ENCODE measurements around the gene SCT. TPM values are rescaled to one million over a fixed set of nuclear protein-coding genes. Genes with fewer than 3 reads are reported as not detected.

Gene SCT, protein sequence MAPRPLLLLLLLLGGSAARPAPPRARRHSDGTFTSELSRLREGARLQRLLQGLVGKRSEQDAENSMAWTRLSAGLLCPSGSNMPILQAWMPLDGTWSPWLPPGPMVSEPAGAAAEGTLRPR
- total RNA-seq (not detected), polyA plus RNA-seq (not detected)

- Histone ChIP-seq H3K27ac (ENCODE audit: low read depth in 1 of 2, low read length in 2 of 2) (no peak within 1 kb of the TSS), H3K9me3 (ENCODE audit: control insufficient read depth in 4 of 4, low read length in 3 of 4) (no peaks in the 10 kb centered on the region), H3K9ac (ENCODE audit: low read depth in 1 of 2, low read length in 2 of 2) (no peak within 1 kb of the TSS), H3K36me3 (ENCODE audit: control insufficient read depth in 4 of 4, insufficient read depth in 3 of 4, low read depth in 1 of 4, low read length in 3 of 4) (peaks cover 0 to 2% (median 0%) of the 10 kb centered on the region in 4 donors), H3K4me3 (ENCODE audit: low read depth in 1 of 3, low read length in 3 of 3) (no peak within 1 kb of the TSS), H3K27me3 (ENCODE audit: control insufficient read depth in 4 of 4, insufficient read depth in 4 of 4, low read length in 3 of 4) (no peaks in the 10 kb centered on the region), H3K4me1 (ENCODE audit: control insufficient read depth in 4 of 4, insufficient read depth in 4 of 4, low read length in 3 of 4) (peaks cover 4 to 21% (median 9%) of the 10 kb centered on the region in 4 donors)
- no peak for DNase-seq (ENCODE audit: low spot score)
- TF ChIP-seq REST (IDR thresholded peaks at IDR 0.05) (no peak), GABPA (IDR thresholded peaks at IDR 0.05 in 1 of 2, conservative IDR thresholded peaks at IDR 0.05 in 1 of 2) (no peak), YY1 (IDR thresholded peaks at IDR 0.05) (no peak), JUND (IDR thresholded peaks at IDR 0.05) (no peak), EGR1 (IDR thresholded peaks at IDR 0.05; ENCODE audit: low read depth in 2 of 2) (no peak), RAD21 (IDR thresholded peaks at IDR 0.05) (no peak), FOXA2 (IDR thresholded peaks at IDR 0.05) (no peak), FOXA1 (IDR thresholded peaks at IDR 0.05) (no peak), TAF1 (conservative IDR thresholded peaks at IDR 0.05) (no peak)
- TF ChIP-seq, protein P1, sequence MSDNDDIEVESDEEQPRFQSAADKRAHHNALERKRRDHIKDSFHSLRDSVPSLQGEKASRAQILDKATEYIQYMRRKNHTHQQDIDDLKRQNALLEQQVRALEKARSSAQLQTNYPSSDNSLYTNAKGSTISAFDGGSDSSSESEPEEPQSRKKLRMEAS (IDR thresholded peaks at IDR 0.05) = no peak
- WGBS = 41% methylated on average over 72 of the region's 72 CpGs
Observed at GRCh38 chr11:626475-627307, at the start of gene SCT. TSS of gene SCT (minus strand) at chr11:627181. CDS start at chr11:627143, 38 bp downstream.

DNA sequence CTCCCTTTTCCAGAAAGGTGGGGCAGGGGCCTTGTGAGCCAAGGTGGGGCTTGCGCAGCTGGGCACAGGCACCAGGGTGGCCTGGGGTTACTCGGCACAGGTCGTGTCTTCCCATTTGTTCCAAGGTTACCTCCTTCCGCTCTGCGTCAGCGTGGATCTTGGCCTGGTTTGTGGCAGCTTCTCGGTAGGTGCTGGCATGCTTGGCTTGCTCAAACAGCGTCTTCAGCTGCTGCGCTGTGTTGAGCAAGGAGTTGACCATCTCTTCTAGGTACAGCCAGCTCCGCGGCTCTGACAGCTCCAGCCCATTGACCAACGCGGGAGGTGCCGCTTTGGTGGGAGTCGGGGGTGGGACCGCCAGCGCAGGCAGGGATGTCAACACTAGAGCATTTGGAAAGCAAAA is 47.4 kb upstream of the SCT start:
- no peak for DNase-seq (ENCODE audit: low spot score)
- TF ChIP-seq HNF4G (IDR thresholded peaks at IDR 0.05) (no peak), YY1 (IDR thresholded peaks at IDR 0.05) (no peak)
- WGBS = 90% methylated on average over 17 of the region's 17 CpGs
- Histone ChIP-seq H3K4me3 (ENCODE audit: low read depth in 1 of 3, low read length in 3 of 3) (no peak overlapping the region), H3K36me3 (ENCODE audit: control insufficient read depth in 4 of 4, insufficient read depth in 3 of 4, low read depth in 1 of 4, low read length in 3 of 4) (peaks cover 15 to 33% (median 19%) of the 10 kb centered on the region in 4 donors), H3K4me1 (ENCODE audit: control insufficient read depth in 4 of 4, insufficient read depth in 4 of 4, low read length in 3 of 4) (peaks cover 0 to 4% (median 1%) of the 10 kb centered on the region in 4 donors), H3K27ac (ENCODE audit: low read depth in 1 of 2, low read length in 2 of 2) (no peak overlapping the region), H3K27me3 (ENCODE audit: control insufficient read depth in 4 of 4, insufficient read depth in 4 of 4, low read length in 3 of 4) (no peaks in the 10 kb centered on the region), H3K9me3 (ENCODE audit: control insufficient read depth in 4 of 4, low read length in 3 of 4) (no peaks in the 10 kb centered on the region), H3K9ac (ENCODE audit: low read depth in 1 of 2, low read length in 2 of 2) (no peak overlapping the region)

GRCh38 chr11:673866-674265 is 46.9 kb upstream of the SCT start:
- WGBS = 97% methylated on average over 8 of the region's 8 CpGs
- H3K27ac ChIP-seq (ENCODE audit: low read depth in 1 of 2, low read length in 2 of 2) = no peak overlapping the region
- no peaks in the 10 kb centered on the region for H3K4me1 ChIP-seq (ENCODE audit: control insufficient read depth in 4 of 4, insufficient read depth in 4 of 4, low read length in 3 of 4)
- TF ChIP-seq TAF1 (conservative IDR thresholded peaks at IDR 0.05) (no peak), YY1 (IDR thresholded peaks at IDR 0.05) (no peak), FOXA1 (IDR thresholded peaks at IDR 0.05) (no peak), GABPA (IDR thresholded peaks at IDR 0.05 in 1 of 2, conservative IDR thresholded peaks at IDR 0.05 in 1 of 2) (no peak), REST (IDR thresholded peaks at IDR 0.05) (no peak), CTCF (IDR thresholded peaks at IDR 0.05; ENCODE audit: low read depth, low read length, missing input control) (no peak), RAD21 (IDR thresholded peaks at IDR 0.05) (no peak), NR2F2 (IDR thresholded peaks at IDR 0.05) (no peak), EGR1 (IDR thresholded peaks at IDR 0.05; ENCODE audit: low read depth in 2 of 2) (no peak), ATF3 (IDR thresholded peaks at IDR 0.05) (no peak), FOXA2 (IDR thresholded peaks at IDR 0.05) (no peak), JUND (IDR thresholded peaks at IDR 0.05) (no peak), HNF4A (conservative IDR thresholded peaks at IDR 0.05) (no peak)
- TF ChIP-seq, protein P1 (IDR thresholded peaks at IDR 0.05) = no peak
- H3K9me3 ChIP-seq (ENCODE audit: control insufficient read depth in 4 of 4, low read length in 3 of 4) = no peaks in the 10 kb centered on the region
- no peak for DNase-seq (ENCODE audit: low spot score)
- no peaks in the 10 kb centered on the region for H3K27me3 ChIP-seq (ENCODE audit: control insufficient read depth in 4 of 4, insufficient read depth in 4 of 4, low read length in 3 of 4)
- H3K36me3 ChIP-seq (ENCODE audit: control insufficient read depth in 4 of 4, insufficient read depth in 3 of 4, low read depth in 1 of 4, low read length in 3 of 4) = peaks cover 15 to 33% (median 19%) of the 10 kb centered on the region in 4 donors
- H3K4me3 ChIP-seq (ENCODE audit: low read depth in 1 of 3, low read length in 3 of 3) = no peak overlapping the region
- H3K9ac ChIP-seq (ENCODE audit: low read depth in 1 of 2, low read length in 2 of 2) = no peak overlapping the region
